22Rv1 (cell line): ENCODE data around the gene MSI2.

Experiments
- H3K27ac ChIP-seq: fragments of 450-650 bp; 2 replicates; pipeline ENCODE4 v1.5.1; 2017
- CTCF ChIP-seq: fragments of 450-650 bp; IDR thresholded peaks from 2 replicates; pipeline ENCODE4 v1.5.1; 2017; ENCODE audit warnings: mild to moderate bottlenecking
- ZFX ChIP-seq: fragments of 450-650 bp; IDR thresholded peaks from 2 replicates; pipeline ENCODE4 v1.6.1; 2017; ENCODE audit warnings: antibody characterized with exemption, borderline replicate concordance

The MSI2 gene

GRCh38 chr17:57628421-57628820, 372.1 kb downstream of the MSI2 start:
- no peak overlapping the region for H3K27ac ChIP-seq
- TF ChIP-seq ZFX = no peak
- no peak for TF ChIP-seq CTCF

GRCh38 chr17:57629470-57629869, 373.1 kb downstream of the MSI2 start:
- no peak overlapping the region for H3K27ac ChIP-seq
- TF ChIP-seq ZFX (no peak), CTCF (no peak)

- TF ChIP-seq CTCF (no peak), ZFX (no peak)
- no peak overlapping the region for H3K27ac ChIP-seq
These were observed 373.6 kb downstream of the MSI2 start for GRCh38 chr17:57629886-57630285.

GRCh38 chr17:57630736-57631135, 374.4 kb downstream of the MSI2 start:
- no peak for TF ChIP-seq CTCF
- no peak for TF ChIP-seq ZFX
- H3K27ac ChIP-seq = no peak overlapping the region

- TF ChIP-seq ZFX = no peak
- TF ChIP-seq CTCF = no peak
- no peak overlapping the region for H3K27ac ChIP-seq
These were observed 375.5 kb downstream of the MSI2 start for GRCh38 chr17:57631871-57632270.

- no peak for TF ChIP-seq CTCF
- TF ChIP-seq ZFX = no peak
- H3K27ac ChIP-seq = no peak overlapping the region
These were observed 376.0 kb downstream of the MSI2 start for GRCh38 chr17:57632294-57632693.

- TF ChIP-seq ZFX (no peak), CTCF (no peak)
- no peak overlapping the region for H3K27ac ChIP-seq
These were observed 376.9 kb downstream of the MSI2 start for GRCh38 chr17:57633236-57633635.
